Activated CD4-positive, alpha-beta T cell treated with anti-CD3 and anti-CD28 coated beads, Interleukin-2, amount 10 ng/mL, durations not matched to agents 24 days and 14 days (primary cell): Measurements from ENCODE around the gene SEL1L. TPM values are rescaled to one million over a fixed set of nuclear protein-coding genes. Genes with fewer than 3 reads are reported as not detected.
"Not testable (repeated sequence)": the region's sequence is repeated elsewhere in the genome, so short reads cannot be mapped to it uniquely, and the experiment has no call there.

Source experiments
- DNase-seq: peaks from one replicate; pipeline ENCODE4 v3.0.0; 2022
- H3K27ac Mint-ChIP-seq: one replicate; pipeline ENCODE4 v1.8.0; 2022; ENCODE audit warnings: mild to moderate bottlenecking, mixed read lengths
- H3K27me3 Mint-ChIP-seq: one replicate; pipeline ENCODE4 v1.8.0; 2022; ENCODE audit warnings: mixed read lengths
- H3K36me3 Mint-ChIP-seq: one replicate; pipeline ENCODE4 v1.8.0; 2022; ENCODE audit warnings: low read depth, mild to moderate bottlenecking, mixed read lengths
- H3K4me1 Mint-ChIP-seq: one replicate; pipeline ENCODE4 v1.8.0; 2021; ENCODE audit warnings: mixed read lengths
- H3K4me3 Mint-ChIP-seq: one replicate; pipeline ENCODE4 v1.8.0; 2022; ENCODE audit warnings: mild to moderate bottlenecking, moderate library complexity, mixed read lengths
- H3K9me3 Mint-ChIP-seq: one replicate; pipeline ENCODE4 v1.8.0; 2021; ENCODE audit warnings: mixed read lengths
- intact Hi-C: fragments of 100-400 bp; cut with micrococcal nuclease; formaldehyde crosslinking; loops from one replicate; pipeline ENCODE4 v1.15.1; 2023
- total RNA-seq: library from RNA; stranded (reverse); gene quantifications from 2 replicates; pipeline ENCODE4 v1.2.3, GENCODE V29; 2022

Gene SEL1L
- total RNA-seq, 1 donor from 2014 or later = 57.4 TPM

- no peaks in the 10 kb centered on the region for H3K27me3 Mint-ChIP-seq
- peaks cover 35% of the 10 kb centered on the region for H3K4me1 Mint-ChIP-seq
- H3K27ac Mint-ChIP-seq = no peak overlapping the region
- no peak overlapping the region for H3K4me3 Mint-ChIP-seq
- peaks cover 63% of the 10 kb centered on the region for H3K36me3 Mint-ChIP-seq
- intact Hi-C loops = no loop called here
- no peak for DNase-seq
- peaks cover 4% of the 10 kb centered on the region for H3K9me3 Mint-ChIP-seq
These were observed 56.8 kb downstream of the SEL1L start for GRCh38 chr14:81476816-81477215.

GRCh38 chr14:81474685-81475324, 58.8 kb downstream of the SEL1L start:
- H3K4me3 Mint-ChIP-seq = peak overlapping the region; percentile 68
- H3K4me1 Mint-ChIP-seq = peaks cover 52% of the 10 kb centered on the region
- H3K9me3 Mint-ChIP-seq = no peaks in the 10 kb centered on the region
- no peaks in the 10 kb centered on the region for H3K27me3 Mint-ChIP-seq
- DNase-seq = no peak
- H3K36me3 Mint-ChIP-seq = peaks cover 57% of the 10 kb centered on the region
- H3K27ac Mint-ChIP-seq = peak overlapping the region; percentile 88
- intact Hi-C loops = loop anchor here (1.0 to 5.0 kb wide), 4 partner anchors 58 to 533 kb away; partner anchors contain the start of genes CEP128, SEL1L and STON2

DNA sequence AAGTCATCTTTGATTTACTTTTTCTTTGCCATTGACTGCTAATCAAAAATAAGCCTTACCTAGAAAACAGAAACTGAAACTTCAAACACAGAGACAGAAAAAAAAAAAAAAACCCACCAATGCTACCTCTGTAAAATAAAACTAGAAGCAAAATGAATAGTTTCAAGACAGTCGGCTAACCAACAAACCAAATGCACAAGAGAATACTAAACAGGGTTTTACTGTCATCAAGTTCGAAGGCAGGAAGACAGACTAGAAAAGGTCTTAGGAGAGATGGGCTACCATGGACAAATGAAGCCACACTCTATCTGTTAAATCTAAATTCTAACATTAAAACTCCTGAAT, 59.5 kb downstream of the SEL1L start:
- intact Hi-C loops = loop anchor here (1.0 to 5.0 kb wide), 4 partner anchors 59 to 532 kb away; partner anchors contain the start of genes CEP128, SEL1L and STON2
- Mint-ChIP-seq H3K4me3 (peak overlapping the region; percentile 68), H3K36me3 (peaks cover 52% of the 10 kb centered on the region), H3K27me3 (no peaks in the 10 kb centered on the region), H3K27ac (peak overlapping the region; percentile 88), H3K4me1 (peaks cover 55% of the 10 kb centered on the region), H3K9me3 (no peaks in the 10 kb centered on the region)
- DNase-seq = peak; percentile 71

DNA sequence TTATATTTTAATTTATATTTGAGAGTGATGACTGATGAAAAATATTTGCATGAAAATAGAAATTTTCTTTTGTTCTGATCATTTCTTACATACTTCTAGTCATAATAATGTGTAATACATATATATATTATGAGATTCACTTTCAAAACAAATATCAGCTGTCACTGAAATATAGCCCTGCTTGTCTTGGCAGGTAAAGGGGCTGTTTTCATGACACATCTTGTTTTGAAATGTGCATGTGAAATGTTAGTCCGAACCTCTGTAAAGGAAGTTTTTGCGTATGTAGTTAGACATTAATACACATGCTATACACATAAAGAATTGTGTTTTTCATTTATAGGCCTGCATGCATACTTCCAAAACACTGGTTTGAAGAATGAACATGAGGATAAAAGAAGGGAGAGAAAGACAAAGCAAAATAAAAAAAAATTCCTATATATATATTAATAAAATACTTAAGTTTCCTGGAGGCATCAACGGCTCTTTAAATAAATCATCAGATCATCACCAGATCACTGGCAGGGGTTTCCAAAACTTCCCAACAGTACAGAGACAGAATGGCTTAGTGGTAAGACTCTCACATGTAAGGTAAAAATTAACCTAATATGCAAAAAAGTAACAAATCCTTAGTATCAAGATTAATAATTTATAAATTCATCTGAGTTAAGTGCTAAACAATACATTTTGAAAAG, 60.1 kb downstream of the SEL1L start:
- Mint-ChIP-seq H3K36me3 (peaks cover 47% of the 10 kb centered on the region), H3K27ac (peak overlapping the region; percentile 88), H3K27me3 (no peaks in the 10 kb centered on the region), H3K9me3 (no peaks in the 10 kb centered on the region), H3K4me1 (peaks cover 55% of the 10 kb centered on the region), H3K4me3 (peak overlapping the region; percentile 68)
- no peak for DNase-seq
- intact Hi-C loops = loop anchor here (1.0 to 5.0 kb wide), 4 partner anchors 60 to 531 kb away; partner anchors contain the start of genes CEP128, SEL1L and STON2

- Mint-ChIP-seq H3K27ac (no peak overlapping the region), H3K27me3 (no peaks in the 10 kb centered on the region), H3K9me3 (no peaks in the 10 kb centered on the region), H3K4me1 (peaks cover 55% of the 10 kb centered on the region), H3K4me3 (no peak overlapping the region), H3K36me3 (peaks cover 36% of the 10 kb centered on the region)
- intact Hi-C loops = loop anchor here (5.0 kb wide), 2 partner anchors 70 to 530 kb away; partner anchors contain the start of genes CEP128 and STON2
- no peak for DNase-seq
These were observed 61.4 kb downstream of the SEL1L start for GRCh38 chr14:81472096-81472800.

GRCh38 chr14:81471062-81471461, 62.6 kb downstream of the SEL1L start:
- H3K4me1 Mint-ChIP-seq = peaks cover 54% of the 10 kb centered on the region
- H3K9me3 Mint-ChIP-seq = no peaks in the 10 kb centered on the region
- peak; percentile 64 for DNase-seq
- intact Hi-C loops = loop anchor here (5.0 kb wide), 2 partner anchors 69 to 529 kb away; partner anchors contain the start of genes CEP128 and STON2
- H3K4me3 Mint-ChIP-seq = peak overlapping the region; percentile 59
- peaks cover 29% of the 10 kb centered on the region for H3K36me3 Mint-ChIP-seq
- no peaks in the 10 kb centered on the region for H3K27me3 Mint-ChIP-seq
- no peak overlapping the region for H3K27ac Mint-ChIP-seq

DNA sequence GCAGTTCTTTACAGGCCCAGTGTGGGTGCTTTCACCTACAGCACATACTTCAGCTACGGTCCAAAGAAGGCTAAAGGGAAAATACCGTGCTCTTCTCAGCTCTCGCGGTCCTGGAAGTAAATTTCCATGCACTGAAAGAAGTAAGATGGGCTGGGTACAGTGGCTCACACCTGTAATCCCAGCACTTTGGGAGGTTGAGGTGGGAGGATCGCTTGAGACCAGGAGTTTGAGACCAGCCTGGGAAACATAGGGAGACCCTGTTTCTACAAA, 63.2 kb downstream of the SEL1L start:
- H3K4me3 Mint-ChIP-seq = peak overlapping the region; percentile 59
- intact Hi-C loops = loop anchor here (5.0 kb wide), 2 partner anchors 68 to 528 kb away; partner anchors contain the start of genes CEP128 and STON2
- DNase-seq, H3K27me3 Mint-ChIP-seq, H3K9me3 Mint-ChIP-seq: not testable (repeated sequence)
- peaks cover 51% of the 10 kb centered on the region for H3K4me1 Mint-ChIP-seq
- H3K36me3 Mint-ChIP-seq = peaks cover 26% of the 10 kb centered on the region
- H3K27ac Mint-ChIP-seq = peak overlapping the region; percentile 41

- Mint-ChIP-seq H3K4me3 (no peak overlapping the region), H3K27me3 (no peaks in the 10 kb centered on the region), H3K4me1 (peaks cover 26% of the 10 kb centered on the region), H3K27ac (no peak overlapping the region), H3K9me3 (no peaks in the 10 kb centered on the region), H3K36me3 (peaks cover 4% of the 10 kb centered on the region)
- intact Hi-C loops = no loop called here
- no peak for DNase-seq
These were observed 66.8 kb downstream of the SEL1L start for GRCh38 chr14:81466854-81467253.

- Mint-ChIP-seq H3K27ac (peak overlapping the region; percentile 3), H3K4me1 (peaks cover 16% of the 10 kb centered on the region), H3K4me3 (peak overlapping the region; percentile 58), H3K27me3 (no peaks in the 10 kb centered on the region), H3K36me3 (no peaks in the 10 kb centered on the region), H3K9me3 (no peaks in the 10 kb centered on the region)
- intact Hi-C loops = loop anchor here (2.0 kb wide), 2 partner anchors 245 to 253 kb away; partner anchors contain the start of gene GTF2A1
- no peak for DNase-seq
These were observed 68.0 kb downstream of the SEL1L start for GRCh38 chr14:81465507-81466228.

- DNase-seq, H3K9me3 Mint-ChIP-seq, H3K36me3 Mint-ChIP-seq, H3K27me3 Mint-ChIP-seq: not testable (repeated sequence)
- peak overlapping the region; percentile 85 for H3K4me3 Mint-ChIP-seq
- H3K27ac Mint-ChIP-seq = peak overlapping the region; percentile 85
- intact Hi-C loops = loop anchor here (2.0 kb wide), 2 partner anchors 244 to 252 kb away; partner anchors contain the start of gene GTF2A1
- peaks cover 10% of the 10 kb centered on the region for H3K4me1 Mint-ChIP-seq
These were observed 68.7 kb downstream of the SEL1L start for GRCh38 chr14:81465003-81465392.

DNA sequence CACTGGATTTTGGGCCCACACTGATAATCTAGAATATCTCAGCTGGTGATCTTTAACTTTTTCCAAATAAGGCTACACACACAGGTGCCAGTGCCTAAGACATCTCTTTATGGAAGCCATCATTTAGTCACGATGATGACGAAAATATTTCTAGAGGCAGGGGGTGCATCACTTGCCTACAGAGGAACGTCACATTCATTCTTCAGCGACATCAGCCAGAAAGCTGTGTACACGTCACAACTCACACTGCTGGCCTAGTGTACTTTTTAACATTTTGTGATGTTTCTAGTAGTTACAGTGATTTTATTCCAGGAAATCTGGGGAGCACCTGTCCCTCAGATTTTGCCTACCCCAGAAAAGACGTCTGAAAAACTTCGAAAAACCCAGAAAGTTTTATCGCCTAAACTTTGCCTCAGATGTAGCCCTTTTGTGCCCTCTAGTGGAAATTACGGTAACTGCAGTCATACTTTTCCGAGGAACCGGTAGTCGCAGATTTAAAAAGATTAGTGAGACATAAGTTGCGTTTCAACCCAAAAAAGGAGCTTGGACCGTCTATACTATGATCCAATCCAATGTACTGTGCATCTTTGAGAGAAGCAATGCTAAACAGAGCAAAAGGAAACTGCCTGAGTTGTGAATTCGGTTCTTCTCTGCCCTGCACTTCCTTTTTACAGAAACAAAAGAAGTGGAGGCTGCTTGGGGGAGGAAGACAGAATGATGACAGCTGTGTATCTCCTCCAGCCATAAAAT, 69.2 kb downstream of the SEL1L start:
- Mint-ChIP-seq H3K27ac (peak overlapping the region; percentile 85), H3K36me3 (no peaks in the 10 kb centered on the region), H3K4me1 (peaks cover 6% of the 10 kb centered on the region), H3K27me3 (no peaks in the 10 kb centered on the region), H3K9me3 (no peaks in the 10 kb centered on the region), H3K4me3 (peak overlapping the region; percentile 85)
- peak; percentile 93 for DNase-seq
- intact Hi-C loops = loop anchor here (1.0 to 5.0 kb wide), 4 partner anchors 195 to 467 kb away; partner anchors contain the start of gene GTF2A1

DNA sequence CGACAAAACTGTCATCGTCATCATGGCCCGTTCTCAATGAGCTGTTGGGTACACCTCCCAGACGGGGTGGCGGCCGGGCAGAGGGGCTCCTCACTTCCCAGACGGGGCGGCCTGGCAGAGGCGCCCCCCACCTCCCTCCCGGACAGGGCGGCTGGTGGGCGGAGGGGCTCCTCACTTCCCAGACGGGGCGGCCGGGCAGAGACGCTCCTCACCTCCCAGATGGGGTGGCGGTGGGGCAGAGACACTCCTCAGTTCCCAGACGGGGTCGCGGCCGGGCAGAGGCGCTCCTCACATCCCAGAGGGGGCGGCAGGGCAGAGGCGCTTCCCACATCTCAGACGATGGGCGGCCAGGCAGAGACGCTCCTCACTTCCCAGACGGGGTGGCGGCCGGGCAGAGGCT, 71.3 kb downstream of the SEL1L start:
- not testable (repeated sequence) for H3K9me3 Mint-ChIP-seq, H3K36me3 Mint-ChIP-seq, H3K27ac Mint-ChIP-seq, H3K27me3 Mint-ChIP-seq, H3K4me1 Mint-ChIP-seq, DNase-seq, H3K4me3 Mint-ChIP-seq
- intact Hi-C loops = loop anchor here (5.0 kb wide), 1 partner anchor 465 kb away; no protein-coding TSS in a partner anchor

DNA sequence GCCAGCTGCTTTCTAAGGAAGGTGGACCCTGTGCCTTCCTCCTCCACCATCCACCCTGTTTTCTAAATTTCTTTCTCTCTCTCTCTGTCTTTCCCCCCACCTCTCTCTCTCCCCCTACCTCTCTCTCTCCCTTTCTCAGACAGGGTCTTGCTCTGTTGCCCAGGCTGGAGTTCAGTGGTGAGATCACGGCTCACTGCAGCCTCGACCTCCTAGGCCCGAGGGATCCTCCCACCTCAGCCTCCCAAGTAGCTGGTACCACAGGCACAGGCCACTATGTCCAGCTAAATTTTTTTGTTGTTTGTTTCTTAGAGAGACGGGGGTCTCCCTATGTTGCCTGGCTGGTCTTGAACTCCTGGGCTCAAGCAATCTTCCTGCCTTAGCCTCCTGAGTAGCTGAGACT, 73.7 kb downstream of the SEL1L start:
- H3K9me3 Mint-ChIP-seq = no peaks in the 10 kb centered on the region
- H3K4me1 Mint-ChIP-seq = peaks cover 3% of the 10 kb centered on the region
- DNase-seq = no peak
- no peaks in the 10 kb centered on the region for H3K27me3 Mint-ChIP-seq
- H3K27ac Mint-ChIP-seq = no peak overlapping the region
- no peaks in the 10 kb centered on the region for H3K36me3 Mint-ChIP-seq
- H3K4me3 Mint-ChIP-seq = no peak overlapping the region
- intact Hi-C loops = loop anchor here (5.0 kb wide), 1 partner anchor 463 kb away; no protein-coding TSS in a partner anchor
